Hematopoietic multipotent progenitor cell treated with erythropoietin and hydrocortisone succinate and interleukin-3 and kit ligand, for 8 days (in vitro differentiated cells): ENCODE results near the gene CD44.

ENCODE experiments used
- DNase-seq: peaks from one replicate; pipeline ENCODE4 v3.0.0-alpha.2; 2015

Gene CD44

GRCh38 chr11:35241083-35241482, 102.1 kb downstream of the CD44 start:
- DNase-seq = no peak

DNA sequence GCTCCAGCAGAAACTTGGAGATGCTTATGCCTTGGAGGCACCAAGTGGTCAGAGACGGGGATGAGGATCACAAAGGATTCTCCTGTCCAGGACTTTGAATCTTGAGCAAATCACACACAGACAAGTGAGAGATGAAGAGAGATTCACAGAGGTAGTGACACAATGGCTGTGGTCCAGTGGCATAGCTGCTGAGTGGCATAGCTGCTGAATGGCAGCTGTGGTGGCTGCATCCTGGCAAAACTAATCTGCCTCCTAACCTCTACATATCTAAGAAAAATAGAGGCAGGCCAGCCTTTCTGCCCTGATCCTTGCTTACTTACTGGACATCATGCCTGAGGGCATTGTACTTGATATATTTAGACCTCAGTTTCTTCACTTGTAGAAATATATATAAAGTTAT, 102.6 kb downstream of the CD44 start:
- DNase-seq = no peak

DNA sequence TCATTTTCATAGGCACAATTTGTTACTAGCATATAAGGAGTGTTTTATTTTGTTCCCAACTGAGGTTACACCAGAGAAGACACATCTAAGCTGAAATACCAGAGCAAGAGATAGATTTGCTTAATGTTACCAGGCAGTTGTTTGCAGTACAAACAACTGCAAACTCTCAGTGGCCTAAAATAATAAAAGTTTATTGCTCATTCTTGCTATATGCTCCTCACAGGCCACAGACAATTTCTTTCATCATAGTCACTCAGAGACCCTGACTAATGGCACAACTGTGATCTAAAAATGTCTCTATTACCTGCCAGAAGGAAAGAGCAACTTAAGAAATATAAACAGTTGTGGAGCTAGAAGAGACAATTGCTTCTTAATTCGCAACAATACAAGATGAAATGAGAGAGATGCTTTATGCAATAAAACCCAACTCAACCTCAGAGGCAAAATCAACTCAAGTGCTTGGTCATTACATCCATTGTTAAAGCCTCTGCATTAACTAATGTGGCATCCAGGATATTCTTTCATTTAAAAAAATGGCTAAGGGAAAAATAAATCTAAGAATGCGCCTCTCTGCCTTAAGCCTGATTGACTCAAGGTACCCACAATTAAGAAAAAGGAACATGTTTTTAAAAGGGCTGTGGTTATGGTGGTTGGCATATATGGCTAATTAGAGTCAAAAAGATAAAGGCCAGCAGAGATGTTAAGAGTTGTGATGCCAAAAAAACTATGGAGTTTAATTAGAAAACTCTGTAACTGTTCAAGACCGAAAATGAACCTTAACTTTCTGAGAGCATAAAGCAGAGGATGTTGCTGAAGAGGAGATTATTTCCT, 103.7 kb downstream of the CD44 start:
- DNase-seq = no peak

DNA sequence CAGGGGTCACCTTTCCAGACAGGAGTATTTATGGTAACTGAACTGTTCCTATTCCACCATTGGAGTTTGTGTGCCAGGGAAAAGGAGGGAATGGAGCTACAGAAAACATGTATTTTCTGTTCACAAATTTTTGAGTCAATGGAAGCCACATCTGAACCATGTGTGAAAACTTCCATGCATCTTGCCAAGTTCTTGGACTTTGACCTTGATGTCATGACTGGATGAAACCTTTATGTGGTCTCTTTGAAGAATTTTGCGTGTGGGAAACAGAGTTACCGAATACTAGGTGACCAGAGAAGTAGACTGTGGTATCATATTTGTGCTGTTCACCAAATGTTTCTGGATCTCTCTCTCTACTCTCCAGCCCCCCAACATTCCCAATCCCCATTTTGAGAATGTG, 104.8 kb downstream of the CD44 start:
- DNase-seq = no peak

DNA sequence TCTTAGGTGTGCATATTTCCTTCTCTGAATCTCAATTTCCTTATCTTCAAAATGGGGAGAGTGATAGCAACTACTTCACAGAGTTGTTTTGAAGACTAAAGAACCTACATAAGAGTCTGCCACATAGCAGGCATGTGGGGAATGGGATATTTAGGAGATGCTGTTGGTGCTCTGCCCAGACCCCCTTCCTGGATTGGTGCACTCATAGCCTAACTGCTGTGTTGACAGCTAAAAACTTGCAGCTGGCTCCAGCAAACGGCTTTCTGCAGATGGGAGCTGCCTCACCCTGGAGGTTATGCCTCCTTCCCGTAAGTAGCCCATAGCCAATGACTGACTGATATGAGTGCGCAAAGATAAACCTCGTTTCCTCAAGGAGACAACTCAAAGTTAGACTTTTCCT, 106.1 kb downstream of the CD44 start:
- no peak for DNase-seq

- DNase-seq = no peak
Measured at GRCh38 chr11:35245786-35246185, 106.8 kb downstream of the CD44 start.

DNA sequence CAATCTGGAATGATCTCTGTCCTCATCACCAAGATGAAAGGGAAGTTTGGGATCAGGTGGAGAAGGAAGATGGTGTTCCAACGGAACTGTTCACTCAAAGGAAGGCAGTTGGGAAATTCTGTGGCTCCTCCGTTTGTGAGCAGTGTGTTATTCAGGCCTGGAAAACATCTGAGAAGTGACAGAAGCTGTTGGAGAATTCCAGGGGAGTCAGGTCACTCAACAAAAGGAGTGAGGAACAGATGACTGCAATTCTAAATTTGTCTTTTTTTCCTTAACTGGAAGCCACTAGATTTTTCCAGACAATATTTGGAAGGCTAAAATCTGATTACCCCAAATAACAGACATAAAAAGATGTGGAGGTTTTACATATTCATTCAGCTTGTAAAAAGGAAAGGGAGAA, 107.8 kb downstream of the CD44 start:
- DNase-seq = no peak

- no peak for DNase-seq
Measured at GRCh38 chr11:35247428-35247827, 108.5 kb downstream of the CD44 start.

DNA sequence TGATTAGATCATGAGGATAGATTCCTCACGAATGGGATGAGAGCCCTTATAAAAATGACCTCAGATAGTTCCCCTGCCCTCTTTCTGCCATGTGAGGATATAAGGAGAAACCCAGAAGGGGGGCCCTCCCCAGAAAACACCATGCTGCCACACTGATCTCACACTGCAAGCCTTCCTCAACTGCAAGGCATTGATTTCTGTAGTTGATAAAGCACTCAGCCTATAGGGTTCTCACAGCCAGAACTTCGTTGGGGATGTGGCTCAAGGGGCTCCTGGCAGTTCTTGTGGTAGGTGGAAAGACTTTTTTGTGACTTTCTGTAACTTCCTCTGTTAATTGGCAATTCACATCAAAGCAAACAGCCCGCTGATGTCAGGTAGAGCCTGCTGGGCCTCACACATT, 108.9 kb downstream of the CD44 start:
- no peak for DNase-seq

DNA sequence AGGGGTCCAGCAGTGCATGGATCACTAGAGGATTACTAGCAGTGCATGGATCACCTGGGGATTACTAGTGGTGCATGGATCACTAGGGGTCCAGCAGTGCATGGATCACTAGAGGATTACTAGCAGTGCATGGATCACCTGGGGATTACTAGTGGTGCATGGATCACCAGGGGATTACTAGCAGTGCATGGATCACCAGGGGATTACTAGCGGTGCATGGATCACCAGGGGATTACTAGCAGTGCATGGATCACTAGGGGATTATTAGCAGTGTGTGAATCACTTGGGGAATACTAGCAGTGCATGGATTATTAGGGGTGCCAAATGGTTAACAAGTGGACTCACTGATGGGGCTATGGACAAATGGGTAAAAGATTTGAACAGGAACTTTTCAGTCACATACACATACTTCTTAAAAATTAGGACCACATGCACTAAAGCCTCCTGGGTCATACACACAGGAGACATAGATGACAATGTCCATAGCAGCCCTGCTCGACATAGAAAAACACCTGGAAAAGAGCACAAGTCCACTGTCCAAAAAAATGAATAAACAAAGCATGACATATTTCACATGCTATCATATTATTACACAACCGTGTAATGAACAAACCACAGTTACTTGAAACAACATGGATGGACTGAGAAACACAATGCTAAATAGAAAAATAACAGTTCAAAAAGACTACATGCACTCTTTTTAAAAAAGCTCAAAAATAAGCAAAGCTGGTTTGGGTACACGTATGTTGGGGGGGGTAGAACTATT, 109.8 kb downstream of the CD44 start:
- no peak for DNase-seq

GRCh38 chr11:35250192-35250591, 111.2 kb downstream of the CD44 start:
- no peak for DNase-seq

DNA sequence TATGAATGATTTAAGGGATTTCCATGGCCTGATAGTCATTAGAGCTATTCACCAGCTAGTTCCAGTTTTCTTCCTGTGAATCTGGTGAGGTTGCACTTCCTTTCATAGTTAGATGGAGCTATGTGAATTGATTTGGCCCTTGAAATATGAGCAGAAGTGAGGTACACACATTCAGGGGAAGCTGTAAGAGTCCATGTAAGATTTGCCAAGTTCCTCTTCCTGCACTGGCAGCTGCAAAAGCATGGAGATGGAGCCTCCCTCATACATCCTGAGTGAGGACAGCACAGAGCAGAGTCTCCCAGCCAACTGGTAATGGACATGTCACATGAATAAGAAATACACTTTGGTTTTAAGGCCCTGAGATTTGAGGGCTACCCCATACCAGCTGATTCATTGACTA, 111.7 kb downstream of the CD44 start:
- DNase-seq = no peak

GRCh38 chr11:35253237-35253636, 114.3 kb downstream of the CD44 start:
- DNase-seq = no peak

- no peak for DNase-seq
Measured at GRCh38 chr11:35255514-35255913, 116.5 kb downstream of the CD44 start.

DNA sequence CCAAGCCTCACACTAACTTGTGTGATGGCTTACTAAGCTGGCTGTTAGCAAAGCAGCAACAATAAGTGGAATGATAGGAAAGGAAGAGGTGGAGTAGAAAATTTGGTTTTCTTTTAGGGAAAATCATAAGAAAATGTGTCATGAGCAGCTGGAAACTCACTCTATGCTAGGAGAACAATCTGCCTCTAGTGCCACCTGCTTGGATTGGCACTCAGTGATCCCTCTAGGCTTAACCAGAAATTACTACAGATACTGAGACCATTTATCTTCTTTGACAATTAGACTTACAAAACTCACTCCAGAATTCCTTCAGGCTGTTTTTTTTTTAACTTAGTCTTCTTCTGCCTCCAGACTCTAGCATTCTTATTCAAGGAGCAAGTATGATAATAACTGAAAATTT, 117.3 kb downstream of the CD44 start:
- no peak for DNase-seq

DNA sequence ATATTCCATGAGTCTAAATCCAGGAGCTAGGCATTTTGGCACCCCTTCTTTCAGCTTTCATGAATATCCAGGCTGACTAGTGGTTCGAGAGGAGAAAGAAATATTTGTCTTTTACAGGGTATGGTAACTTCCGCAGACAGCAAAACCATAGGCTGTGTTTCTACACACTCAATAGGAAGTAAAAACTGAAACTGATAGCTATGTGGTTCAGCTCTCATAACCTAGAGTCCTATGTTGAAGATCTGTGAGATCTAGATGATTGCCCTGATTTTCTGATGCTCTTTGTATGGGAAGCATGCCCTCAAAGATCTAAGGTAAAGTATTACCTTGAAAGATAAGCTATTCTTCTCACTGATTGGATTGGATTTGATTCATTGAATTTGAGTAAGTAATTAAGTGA, 118.3 kb downstream of the CD44 start:
- no peak for DNase-seq

- DNase-seq = no peak
Measured at GRCh38 chr11:35259529-35259928, 120.6 kb downstream of the CD44 start.

- no peak for DNase-seq
Measured at GRCh38 chr11:35260342-35260985, 121.5 kb downstream of the CD44 start.

DNA sequence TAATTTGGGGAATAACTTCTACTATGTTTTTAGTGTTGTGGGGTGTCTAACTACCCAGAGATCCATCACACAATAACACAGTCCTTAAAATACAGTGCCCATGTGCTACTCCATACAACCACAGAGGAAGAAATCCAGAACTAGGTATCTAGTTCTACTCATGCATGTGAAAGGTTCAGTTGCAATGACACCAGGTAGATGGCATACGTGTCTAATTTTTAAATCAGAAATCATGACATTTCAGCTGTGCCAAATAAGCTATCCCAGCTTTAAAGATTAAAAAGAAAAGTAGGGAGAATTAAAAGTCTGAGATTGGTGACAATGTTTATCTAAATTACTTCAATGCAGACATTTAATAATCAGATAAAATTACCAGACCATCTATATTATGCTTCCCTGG, 122.2 kb downstream of the CD44 start:
- DNase-seq = no peak

GRCh38 chr11:35262056-35262455, 123.1 kb downstream of the CD44 start:
- no peak for DNase-seq

DNA sequence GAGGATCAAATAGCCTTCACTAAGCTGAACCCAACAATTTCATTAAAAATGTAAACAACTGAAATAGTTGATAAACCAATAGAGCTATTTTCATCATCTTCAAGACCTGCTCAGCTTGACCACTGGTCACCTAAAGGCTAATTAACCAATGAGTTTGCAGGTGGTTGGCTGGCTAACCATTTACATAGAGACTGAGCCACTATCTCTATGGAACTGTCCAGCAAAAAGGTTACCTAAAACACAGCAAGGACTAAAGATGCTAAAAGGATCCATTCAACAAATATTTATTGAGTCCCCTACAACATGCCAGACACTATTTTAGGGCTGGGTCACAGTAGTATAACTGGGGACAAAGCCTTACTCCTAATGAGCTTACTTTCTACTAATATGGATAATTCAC, 123.8 kb downstream of the CD44 start:
- no peak for DNase-seq

GRCh38 chr11:35265755-35266454, 126.9 kb downstream of the CD44 start:
- no peak for DNase-seq

- no peak for DNase-seq
Measured at GRCh38 chr11:35267504-35267903, 128.5 kb downstream of the CD44 start.
